Liver (tissue), 9 donors: ENCODE data around the gene UBFD1. TPM values are rescaled to one million over a fixed set of nuclear protein-coding genes. Genes with fewer than 3 reads are reported as not detected.

Source experiments
- DNase-seq: peaks from one replicate; pipeline ENCODE4 v3.0.0-alpha.2; 2017; ENCODE audit warnings: low spot score
- H3K27ac ChIP-seq, 2 donors: one replicate each; pipeline ENCODE4 v1.7.0; 2013; ENCODE audit warnings: inconsistent platforms in 2 of 2, low read length in 2 of 2, control low read depth in 1 of 2, low read depth in 1 of 2, mild to moderate bottlenecking in 1 of 2
- H3K27me3 ChIP-seq, 4 donors: one replicate each; pipeline versions ENCODE4 v1.6.1 to v1.7.0; 2013; ENCODE audit warnings: low read length in 3 of 4, inconsistent platforms in 1 of 4, mild to moderate bottlenecking in 1 of 4, moderate library complexity in 1 of 4; ENCODE audit not compliant: control insufficient read depth in 4 of 4, insufficient read depth in 4 of 4
- H3K36me3 ChIP-seq, 4 donors: one replicate each; pipeline versions ENCODE4 v1.6.1 to v1.7.0; 2013; ENCODE audit warnings: low read length in 3 of 4, mild to moderate bottlenecking in 3 of 4, low read depth in 1 of 4, moderate library complexity in 1 of 4; ENCODE audit not compliant: control insufficient read depth in 4 of 4, insufficient read depth in 3 of 4
- H3K4me1 ChIP-seq, 4 donors: one replicate each; pipeline versions ENCODE4 v1.6.1 to v1.7.0; 2013; ENCODE audit warnings: low read length in 3 of 4, mild to moderate bottlenecking in 3 of 4, moderate library complexity in 1 of 4; ENCODE audit not compliant: control insufficient read depth in 4 of 4, insufficient read depth in 4 of 4
- H3K4me3 ChIP-seq, 3 donors: one replicate each; pipeline versions ENCODE4 v1.6.1 to v1.7.0; 2013; ENCODE audit warnings: low read length in 3 of 3, control low read depth in 1 of 3, low read depth in 1 of 3, mild to moderate bottlenecking in 1 of 3
- H3K9ac ChIP-seq, 2 donors: one replicate each; pipeline ENCODE4 v1.7.0; 2013; ENCODE audit warnings: low read length in 2 of 2, mild to moderate bottlenecking in 2 of 2, moderate library complexity in 2 of 2, control low read depth in 1 of 2, low read depth in 1 of 2
- H3K9me3 ChIP-seq, 4 donors: one replicate each; pipeline versions ENCODE4 v1.6.1 to v1.7.0; 2013; ENCODE audit warnings: low read length in 3 of 4; ENCODE audit not compliant: control insufficient read depth in 4 of 4
- CTCF ChIP-seq: fragments of 150-350 bp; IDR thresholded peaks from 2 replicates; pipeline ENCODE4 v1.5.1; 2017; ENCODE audit warnings: improper control_type of control experiment, low read depth, low read length; ENCODE audit not compliant: missing input control
- EGR1 ChIP-seq, 2 donors: IDR thresholded peaks; 2 replicates each; pipeline ENCODE4 v1.6.1; 2016 to 2018; ENCODE audit warnings: antibody characterized with exemption in 2 of 2, low read depth in 2 of 2
- FOXA1 ChIP-seq: IDR thresholded peaks from 2 replicates; pipeline ENCODE4 v1.6.1; 2016; ENCODE audit warnings: antibody characterized with exemption
- FOXA2 ChIP-seq: IDR thresholded peaks from 2 replicates; pipeline ENCODE4 v1.6.1; 2016; ENCODE audit warnings: antibody characterized with exemption
- GABPA ChIP-seq, 2 donors: IDR thresholded peaks in 1 of 2; conservative IDR thresholded peaks in 1 of 2; 2 replicates each; pipeline ENCODE4 v1.6.1; 2016; ENCODE audit warnings: antibody characterized with exemption in 2 of 2, mild to moderate bottlenecking in 1 of 2, moderate library complexity in 1 of 2
- HNF4A ChIP-seq, 2 donors: conservative IDR thresholded peaks; 2 replicates each; pipeline ENCODE4 v1.6.1; 2016; ENCODE audit warnings: antibody characterized with exemption in 2 of 2, mild to moderate bottlenecking in 2 of 2
- HNF4G ChIP-seq: IDR thresholded peaks from 2 replicates; pipeline ENCODE4 v1.6.1; 2016; ENCODE audit warnings: antibody characterized with exemption
- JUND ChIP-seq, 2 donors: IDR thresholded peaks; 2 replicates each; pipeline ENCODE4 v1.6.1; 2016; ENCODE audit warnings: antibody characterized with exemption in 2 of 2
- MAX ChIP-seq: IDR thresholded peaks from 2 replicates; pipeline ENCODE4 v1.6.1; 2016; ENCODE audit warnings: antibody characterized with exemption
- NR2F2 ChIP-seq: IDR thresholded peaks from 2 replicates; pipeline ENCODE4 v1.6.1; 2016; ENCODE audit warnings: antibody characterized with exemption
- RAD21 ChIP-seq, 2 donors: IDR thresholded peaks; 2 replicates each; pipeline ENCODE4 v1.6.1; 2016; ENCODE audit warnings: antibody characterized with exemption in 2 of 2, mild to moderate bottlenecking in 2 of 2
- RXRA ChIP-seq, 2 donors: IDR thresholded peaks; 2 replicates each; pipeline ENCODE4 v1.6.1; 2017 to 2018; ENCODE audit warnings: antibody characterized with exemption in 2 of 2, mild to moderate bottlenecking in 1 of 2
- SP1 ChIP-seq: IDR thresholded peaks from 2 replicates; pipeline ENCODE4 v1.6.1; 2018; ENCODE audit warnings: antibody characterized with exemption, mild to moderate bottlenecking
- TAF1 ChIP-seq: conservative IDR thresholded peaks from 2 replicates; pipeline ENCODE4 v1.6.1; 2016; ENCODE audit warnings: antibody characterized with exemption, mild to moderate bottlenecking
- YY1 ChIP-seq: IDR thresholded peaks from 2 replicates; pipeline ENCODE4 v1.6.1; 2016; ENCODE audit warnings: antibody characterized with exemption, mild to moderate bottlenecking
- WGBS: extraction: QIAGEN DNeasy Blood & Tissue Kit; methylation state at CpG from one replicate; pipeline ENCODE4 v1.1.7; 2013; 5-methylcytosine and 5-hydroxymethylcytosine counted together
- polyA plus RNA-seq, 2 donors: library from polyadenylated mRNA; stranded (reverse) in 1 of 2; unstranded in 1 of 2; fragments of 200-250 nt in 1 of 2; fragments of >200 nt in 1 of 2; fragmentation: Nextera tagmentation in 1 of 2; extraction: Ambion mirVana in 1 of 2; gene quantifications; one replicate each; pipeline versions ENCODE4 v1.2.1 to v1.2.3, GENCODE V29; 2013 to 2015
- total RNA-seq, 2 donors: library from RNA; depleted of rRNA; stranded (reverse); fragments of >200 nt; gene quantifications; one replicate each; pipeline ENCODE4 v1.2.3, GENCODE V29; 2014
- TF ChIP-seq, protein P1 (sequence below): IDR thresholded peaks from 2 replicates; pipeline ENCODE4 v1.6.1; 2016; ENCODE audit warnings: antibody characterized with exemption
- TF ChIP-seq, protein P2 (sequence below): IDR thresholded peaks from 2 replicates; pipeline ENCODE4 v1.6.1; 2016; ENCODE audit warnings: antibody characterized with exemption
- TF ChIP-seq, protein P3 (sequence below): IDR thresholded peaks from 2 replicates; pipeline ENCODE4 v1.6.1; 2016; ENCODE audit warnings: antibody characterized with exemption, mild to moderate bottlenecking
- donor health status: healthy.
- donor health status: healthy.
- donor health status: healthy.
- donor health status: healthy.
- donor health status: healthy.

UBFD1 gene
- total and polyA plus RNA-seq, 4 donors, result 9.2 to 42.4 (median 25.6) TPM

GRCh38 chr16:23575834-23576233, 18.3 kb downstream of the UBFD1 start:
- no peak overlapping the region for H3K9ac ChIP-seq
- peaks cover 7 to 43% (median 33%) of the 10 kb centered on the region in 4 donors for H3K36me3 ChIP-seq
- no peaks in the 10 kb centered on the region for H3K9me3 ChIP-seq
- no peak overlapping the region for H3K27ac ChIP-seq
- H3K27me3 ChIP-seq, result no peaks in the 10 kb centered on the region
- no peaks in the 10 kb centered on the region for H3K4me1 ChIP-seq
- TF ChIP-seq JUND (IDR thresholded peaks at IDR 0.05), result no peak
- TF ChIP-seq, protein P1, sequence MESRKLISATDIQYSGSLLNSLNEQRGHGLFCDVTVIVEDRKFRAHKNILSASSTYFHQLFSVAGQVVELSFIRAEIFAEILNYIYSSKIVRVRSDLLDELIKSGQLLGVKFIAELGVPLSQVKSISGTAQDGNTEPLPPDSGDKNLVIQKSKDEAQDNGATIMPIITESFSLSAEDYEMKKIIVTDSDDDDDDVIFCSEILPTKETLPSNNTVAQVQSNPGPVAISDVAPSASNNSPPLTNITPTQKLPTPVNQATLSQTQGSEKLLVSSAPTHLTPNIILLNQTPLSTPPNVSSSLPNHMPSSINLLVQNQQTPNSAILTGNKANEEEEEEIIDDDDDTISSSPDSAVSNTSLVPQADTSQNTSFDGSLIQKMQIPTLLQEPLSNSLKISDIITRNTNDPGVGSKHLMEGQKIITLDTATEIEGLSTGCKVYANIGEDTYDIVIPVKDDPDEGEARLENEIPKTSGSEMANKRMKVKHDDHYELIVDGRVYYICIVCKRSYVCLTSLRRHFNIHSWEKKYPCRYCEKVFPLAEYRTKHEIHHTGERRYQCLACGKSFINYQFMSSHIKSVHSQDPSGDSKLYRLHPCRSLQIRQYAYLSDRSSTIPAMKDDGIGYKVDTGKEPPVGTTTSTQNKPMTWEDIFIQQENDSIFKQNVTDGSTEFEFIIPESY, result no peak
- TF ChIP-seq HNF4A (conservative IDR thresholded peaks at IDR 0.05), result no peak
- TF ChIP-seq FOXA2, result no peak
- TF ChIP-seq NR2F2, result no peak
- TF ChIP-seq YY1, result no peak
- TF ChIP-seq, protein P2, sequence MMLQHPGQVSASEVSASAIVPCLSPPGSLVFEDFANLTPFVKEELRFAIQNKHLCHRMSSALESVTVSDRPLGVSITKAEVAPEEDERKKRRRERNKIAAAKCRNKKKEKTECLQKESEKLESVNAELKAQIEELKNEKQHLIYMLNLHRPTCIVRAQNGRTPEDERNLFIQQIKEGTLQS, result no peak
- TF ChIP-seq EGR1 (IDR thresholded peaks at IDR 0.05; ENCODE audit: low read depth in 2 of 2), result no peak
- TF ChIP-seq GABPA (IDR thresholded peaks at IDR 0.05 in 1 of 2, conservative IDR thresholded peaks at IDR 0.05 in 1 of 2), result no peak
- TF ChIP-seq MAX, result no peak
- TF ChIP-seq CTCF, result no peak
- TF ChIP-seq, protein P3, sequence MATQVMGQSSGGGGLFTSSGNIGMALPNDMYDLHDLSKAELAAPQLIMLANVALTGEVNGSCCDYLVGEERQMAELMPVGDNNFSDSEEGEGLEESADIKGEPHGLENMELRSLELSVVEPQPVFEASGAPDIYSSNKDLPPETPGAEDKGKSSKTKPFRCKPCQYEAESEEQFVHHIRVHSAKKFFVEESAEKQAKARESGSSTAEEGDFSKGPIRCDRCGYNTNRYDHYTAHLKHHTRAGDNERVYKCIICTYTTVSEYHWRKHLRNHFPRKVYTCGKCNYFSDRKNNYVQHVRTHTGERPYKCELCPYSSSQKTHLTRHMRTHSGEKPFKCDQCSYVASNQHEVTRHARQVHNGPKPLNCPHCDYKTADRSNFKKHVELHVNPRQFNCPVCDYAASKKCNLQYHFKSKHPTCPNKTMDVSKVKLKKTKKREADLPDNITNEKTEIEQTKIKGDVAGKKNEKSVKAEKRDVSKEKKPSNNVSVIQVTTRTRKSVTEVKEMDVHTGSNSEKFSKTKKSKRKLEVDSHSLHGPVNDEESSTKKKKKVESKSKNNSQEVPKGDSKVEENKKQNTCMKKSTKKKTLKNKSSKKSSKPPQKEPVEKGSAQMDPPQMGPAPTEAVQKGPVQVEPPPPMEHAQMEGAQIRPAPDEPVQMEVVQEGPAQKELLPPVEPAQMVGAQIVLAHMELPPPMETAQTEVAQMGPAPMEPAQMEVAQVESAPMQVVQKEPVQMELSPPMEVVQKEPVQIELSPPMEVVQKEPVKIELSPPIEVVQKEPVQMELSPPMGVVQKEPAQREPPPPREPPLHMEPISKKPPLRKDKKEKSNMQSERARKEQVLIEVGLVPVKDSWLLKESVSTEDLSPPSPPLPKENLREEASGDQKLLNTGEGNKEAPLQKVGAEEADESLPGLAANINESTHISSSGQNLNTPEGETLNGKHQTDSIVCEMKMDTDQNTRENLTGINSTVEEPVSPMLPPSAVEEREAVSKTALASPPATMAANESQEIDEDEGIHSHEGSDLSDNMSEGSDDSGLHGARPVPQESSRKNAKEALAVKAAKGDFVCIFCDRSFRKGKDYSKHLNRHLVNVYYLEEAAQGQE, result no peak
- no peak for TF ChIP-seq RXRA (IDR thresholded peaks at IDR 0.05)
- no peak for TF ChIP-seq SP1
- no peak for TF ChIP-seq TAF1
- TF ChIP-seq HNF4G, result no peak
- no peak for TF ChIP-seq RAD21 (IDR thresholded peaks at IDR 0.05)
- TF ChIP-seq FOXA1, result no peak
- 96% methylated on average over 3 of the region's 3 CpGs for WGBS
- no peak overlapping the region for H3K4me3 ChIP-seq
- DNase-seq, result no peak
